ENCODE data around the gene MXD1.
"Not testable (repeated sequence)": the region's sequence is repeated elsewhere in the genome, so short reads cannot be mapped to it uniquely, and the experiment has no call there.

The MXD1 gene, protein sequence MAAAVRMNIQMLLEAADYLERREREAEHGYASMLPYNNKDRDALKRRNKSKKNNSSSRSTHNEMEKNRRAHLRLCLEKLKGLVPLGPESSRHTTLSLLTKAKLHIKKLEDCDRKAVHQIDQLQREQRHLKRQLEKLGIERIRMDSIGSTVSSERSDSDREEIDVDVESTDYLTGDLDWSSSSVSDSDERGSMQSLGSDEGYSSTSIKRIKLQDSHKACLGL

DNA sequence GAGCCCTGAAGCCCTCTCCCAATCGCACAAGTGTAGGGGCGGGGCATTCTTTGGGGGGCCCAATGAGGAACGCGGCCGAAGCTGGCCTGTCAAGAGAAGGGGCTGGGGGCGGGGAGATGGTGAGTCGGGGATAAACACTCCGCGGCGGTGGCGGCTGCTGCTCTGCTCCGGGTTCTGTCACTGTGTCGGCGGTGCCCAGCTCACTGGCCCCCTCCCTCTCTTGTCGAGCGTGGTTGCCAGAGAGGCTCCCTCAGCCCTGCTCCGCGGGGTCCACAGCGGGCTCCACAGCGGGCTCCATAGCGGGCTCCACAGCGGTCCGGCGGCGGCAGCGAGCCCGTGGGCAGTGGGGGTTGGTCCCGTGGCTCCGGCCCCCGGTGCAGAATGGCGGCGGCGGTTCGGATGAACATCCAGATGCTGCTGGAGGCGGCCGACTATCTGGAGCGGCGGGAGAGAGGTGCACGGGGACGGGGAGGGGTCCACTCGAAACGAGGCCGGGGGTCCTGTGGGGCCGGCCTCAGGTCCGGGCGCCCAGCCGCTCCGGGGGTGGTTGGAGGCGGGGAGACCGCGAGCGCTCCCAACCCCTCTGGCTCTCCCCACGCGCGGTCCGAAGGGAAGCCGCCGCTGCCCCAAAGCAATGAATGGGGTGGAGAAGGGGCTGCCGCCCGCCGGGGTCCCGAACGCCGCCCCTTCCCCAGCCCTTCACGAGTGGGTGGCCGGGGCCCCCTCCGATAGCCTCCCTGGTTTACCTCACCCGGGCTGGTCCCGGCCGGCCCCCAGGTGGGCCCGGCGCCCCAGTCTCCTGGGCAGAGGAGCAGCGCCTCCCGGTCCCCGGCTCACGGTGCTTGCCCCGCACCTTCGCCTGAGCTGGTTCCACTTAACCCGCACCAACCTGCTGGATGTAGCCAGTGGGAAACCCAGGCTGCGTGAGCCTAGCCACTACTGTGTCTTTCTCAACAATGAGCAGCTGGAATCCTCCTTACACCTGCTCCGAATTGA lies at the start of gene MXD1:
Gene MXD1, plus strand, starts transcription at position 160 of the 996 bp plus-strand sequence. Its CDS starts 222 bp downstream, at position 382.
- peaks cover 5% of the 10 kb centered on the region; the same call in 1 of the 2 replicates for H3K79me2 ChIP-seq (ENCODE audit: insufficient read depth, low read depth)
- TF ChIP-seq, protein P1, sequence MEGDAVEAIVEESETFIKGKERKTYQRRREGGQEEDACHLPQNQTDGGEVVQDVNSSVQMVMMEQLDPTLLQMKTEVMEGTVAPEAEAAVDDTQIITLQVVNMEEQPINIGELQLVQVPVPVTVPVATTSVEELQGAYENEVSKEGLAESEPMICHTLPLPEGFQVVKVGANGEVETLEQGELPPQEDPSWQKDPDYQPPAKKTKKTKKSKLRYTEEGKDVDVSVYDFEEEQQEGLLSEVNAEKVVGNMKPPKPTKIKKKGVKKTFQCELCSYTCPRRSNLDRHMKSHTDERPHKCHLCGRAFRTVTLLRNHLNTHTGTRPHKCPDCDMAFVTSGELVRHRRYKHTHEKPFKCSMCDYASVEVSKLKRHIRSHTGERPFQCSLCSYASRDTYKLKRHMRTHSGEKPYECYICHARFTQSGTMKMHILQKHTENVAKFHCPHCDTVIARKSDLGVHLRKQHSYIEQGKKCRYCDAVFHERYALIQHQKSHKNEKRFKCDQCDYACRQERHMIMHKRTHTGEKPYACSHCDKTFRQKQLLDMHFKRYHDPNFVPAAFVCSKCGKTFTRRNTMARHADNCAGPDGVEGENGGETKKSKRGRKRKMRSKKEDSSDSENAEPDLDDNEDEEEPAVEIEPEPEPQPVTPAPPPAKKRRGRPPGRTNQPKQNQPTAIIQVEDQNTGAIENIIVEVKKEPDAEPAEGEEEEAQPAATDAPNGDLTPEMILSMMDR (conservative IDR thresholded peaks at IDR 0.05; ENCODE audit: low read depth, low read length), result no peak
- H3K9ac ChIP-seq, result peak within 1 kb of the TSS; percentile 99
- peak within 1 kb of the TSS; percentile 96 for H3K27ac ChIP-seq
- no peaks in the 10 kb centered on the region for H3K27me3 ChIP-seq (ENCODE audit: insufficient read depth, low read depth)
- peak within 1 kb of the TSS; percentile 92 for H3K4me3 ChIP-seq (IDR thresholded peaks at IDR 0.05; ENCODE audit: insufficient read depth, low read depth, low read length)
- no peaks in the 10 kb centered on the region for H4K20me1 ChIP-seq (ENCODE audit: insufficient read depth)
- H3K36me3 ChIP-seq (ENCODE audit: insufficient read depth), result no peaks in the 10 kb centered on the region
- H3K4me1 ChIP-seq (ENCODE audit: low read depth, poor library complexity, severe bottlenecking), result peaks cover 37% of the 10 kb centered on the region
- peak within 1 kb of the TSS; percentile 54 for H2AFZ ChIP-seq (ENCODE audit: low read depth)
- peak within 1 kb of the TSS; percentile 58 for H3K4me2 ChIP-seq

DNA sequence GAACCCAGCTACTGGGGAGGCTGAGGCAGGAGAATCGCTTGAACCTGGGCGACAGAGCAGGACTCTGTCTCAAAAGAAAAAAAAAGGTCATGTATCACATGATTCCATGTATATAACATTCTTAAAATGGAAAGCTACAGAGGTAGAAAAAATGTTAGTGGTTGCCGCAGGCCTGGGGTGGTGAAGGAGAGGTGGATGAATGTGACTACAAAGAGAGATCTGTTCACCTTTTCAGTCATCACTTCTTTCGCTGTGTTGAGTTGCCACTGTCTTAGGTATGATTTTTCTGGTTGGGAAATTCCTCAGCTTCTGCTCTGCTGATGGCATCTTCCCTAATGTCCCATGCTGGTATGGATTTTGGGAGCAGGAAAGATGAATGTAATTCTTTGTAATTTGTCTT lies 26.5 kb upstream of the MXD1 start:
- no peaks in the 10 kb centered on the region for H3K27me3 ChIP-seq (ENCODE audit: insufficient read depth, low read depth)
- TF ChIP-seq, protein P1 (conservative IDR thresholded peaks at IDR 0.05; ENCODE audit: low read depth, low read length), result no peak

DNA sequence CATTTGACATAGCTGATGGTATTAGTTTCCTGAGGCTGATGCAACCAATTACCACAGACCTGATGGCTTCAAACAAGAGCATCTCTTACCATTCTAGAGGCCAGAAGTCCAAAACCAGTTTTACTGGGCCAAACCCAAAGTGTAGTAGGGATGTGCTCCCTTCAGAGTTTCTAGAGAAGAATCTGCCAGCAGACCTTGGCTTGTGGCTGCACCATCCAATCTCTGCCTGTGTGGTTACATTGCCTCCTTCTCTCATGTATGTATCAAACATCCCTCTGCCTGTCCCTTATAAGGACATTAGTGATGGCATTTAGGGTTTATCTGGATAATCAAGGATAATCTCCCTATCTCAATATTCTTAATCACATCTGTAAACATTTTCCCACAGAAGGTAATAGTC lies 25.6 kb upstream of the MXD1 start:
- Histone ChIP-seq H3K27me3 (ENCODE audit: insufficient read depth, low read depth) (no peaks in the 10 kb centered on the region), H4K20me1 (ENCODE audit: insufficient read depth) (no peaks in the 10 kb centered on the region), H3K27ac (no peak overlapping the region), H3K4me2 (no peak overlapping the region), H3K4me3 (IDR thresholded peaks at IDR 0.05; ENCODE audit: insufficient read depth, low read depth, low read length) (no peak overlapping the region), H3K36me3 (ENCODE audit: insufficient read depth) (no peaks in the 10 kb centered on the region), H3K79me2 (ENCODE audit: insufficient read depth, low read depth) (peaks cover 5% of the 10 kb centered on the region), H3K9ac (no peak overlapping the region), H2AFZ (ENCODE audit: low read depth) (no peak overlapping the region), H3K4me1 (ENCODE audit: low read depth, poor library complexity, severe bottlenecking) (peaks cover 3% of the 10 kb centered on the region)
- TF ChIP-seq, protein P1 (conservative IDR thresholded peaks at IDR 0.05; ENCODE audit: low read depth, low read length), result no peak

More for the DNA sequence above, 26.5 kb upstream of the MXD1 start:
- Histone ChIP-seq H4K20me1 (ENCODE audit: insufficient read depth) (no peaks in the 10 kb centered on the region), H3K36me3 (ENCODE audit: insufficient read depth) (no peaks in the 10 kb centered on the region), H3K79me2 (ENCODE audit: insufficient read depth, low read depth) (no peaks in the 10 kb centered on the region), H2AFZ (ENCODE audit: low read depth) (no peak overlapping the region), H3K27ac (no peak overlapping the region), H3K9ac (no peak overlapping the region), H3K4me2 (no peak overlapping the region), H3K4me1 (ENCODE audit: low read depth, poor library complexity, severe bottlenecking) (peaks cover 2% of the 10 kb centered on the region), H3K4me3 (IDR thresholded peaks at IDR 0.05; ENCODE audit: insufficient read depth, low read depth, low read length) (no peak overlapping the region)

DNA sequence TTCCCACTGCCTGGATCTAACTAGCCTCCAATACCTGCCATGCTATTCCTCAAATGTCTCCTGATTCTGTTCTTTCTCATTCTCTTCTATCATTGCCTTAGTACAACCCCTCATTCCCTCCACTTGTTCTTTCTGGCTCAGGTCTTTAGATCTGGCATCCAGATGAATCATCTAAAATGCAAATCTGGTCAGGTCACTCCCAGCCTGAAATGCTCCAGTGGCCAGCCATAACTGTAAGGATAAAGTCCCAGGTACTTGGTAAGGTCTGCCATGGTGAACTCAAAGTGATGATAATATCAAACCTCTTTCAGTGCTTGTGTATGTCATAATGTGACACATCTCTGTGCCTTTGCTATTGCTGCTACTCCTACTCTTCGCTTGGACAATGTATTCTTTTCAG lies 24.0 kb upstream of the MXD1 start:
- Histone ChIP-seq H3K79me2 (ENCODE audit: insufficient read depth, low read depth) (peaks cover 21% of the 10 kb centered on the region), H3K9ac (no peak overlapping the region), H3K27me3 (ENCODE audit: insufficient read depth, low read depth) (no peaks in the 10 kb centered on the region), H3K4me3 (IDR thresholded peaks at IDR 0.05; ENCODE audit: insufficient read depth, low read depth, low read length) (no peak overlapping the region), H2AFZ (ENCODE audit: low read depth) (no peak overlapping the region), H3K27ac (no peak overlapping the region), H3K4me2 (no peak overlapping the region), H3K36me3 (ENCODE audit: insufficient read depth) (no peaks in the 10 kb centered on the region), H4K20me1 (ENCODE audit: insufficient read depth) (no peaks in the 10 kb centered on the region), H3K4me1 (ENCODE audit: low read depth, poor library complexity, severe bottlenecking) (peaks cover 12% of the 10 kb centered on the region)
- TF ChIP-seq, protein P1 (conservative IDR thresholded peaks at IDR 0.05; ENCODE audit: low read depth, low read length), result no peak

DNA sequence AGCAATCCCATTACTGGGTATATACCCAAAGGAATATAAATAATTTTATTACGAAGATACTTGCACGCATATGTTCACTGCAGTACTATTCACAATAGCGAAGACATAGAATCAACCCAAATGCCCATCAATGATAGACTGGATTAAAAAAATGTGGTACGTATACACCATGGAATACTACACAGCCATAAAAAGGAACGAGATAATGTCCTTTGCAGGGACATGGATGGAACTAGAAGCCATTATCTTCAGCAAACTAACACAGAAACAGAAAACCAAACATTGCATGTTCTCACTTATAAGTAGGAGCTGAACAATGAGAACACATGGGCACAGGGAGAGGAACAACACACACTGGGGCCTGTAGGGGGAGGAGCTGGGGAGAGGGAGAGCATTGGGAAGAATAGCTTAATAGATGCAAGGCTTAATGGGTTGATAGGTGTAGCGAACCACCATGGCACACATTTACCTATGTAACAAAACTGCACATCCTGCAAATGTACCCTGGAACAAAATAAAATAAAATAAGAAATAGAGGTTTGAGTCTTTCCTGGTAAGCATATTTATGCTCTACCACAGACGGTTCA lies 22.0 kb upstream of the MXD1 start:
- H3K4me2 ChIP-seq, result peak overlapping the region; percentile 40
- H2AFZ ChIP-seq (ENCODE audit: low read depth), result peak overlapping the region; percentile 95
- not testable (repeated sequence) for H3K27ac ChIP-seq; H3K4me3 ChIP-seq (IDR thresholded peaks at IDR 0.05; ENCODE audit: insufficient read depth, low read depth, low read length); H3K27me3 ChIP-seq (ENCODE audit: insufficient read depth, low read depth); H4K20me1 ChIP-seq (ENCODE audit: insufficient read depth); H3K36me3 ChIP-seq (ENCODE audit: insufficient read depth)
- H3K4me1 ChIP-seq (ENCODE audit: low read depth, poor library complexity, severe bottlenecking), result peaks cover 12% of the 10 kb centered on the region
- H3K79me2 ChIP-seq (ENCODE audit: insufficient read depth, low read depth), result peaks cover 26% of the 10 kb centered on the region
- peak overlapping the region; percentile 68; the same call in 1 of the 2 replicates for H3K9ac ChIP-seq
